Measurements from ENCODE around the gene COL5A1.

COL5A1 gene

GRCh38 chr9:134826336-134827285 is 185.0 kb downstream of the COL5A1 start:
- no peak for DNase-seq

GRCh38 chr9:134827559-134827958 is 186.0 kb downstream of the COL5A1 start:
- no peak for DNase-seq

- DNase-seq = no peak
Measured at GRCh38 chr9:134827993-134828392, 186.4 kb downstream of the COL5A1 start.

GRCh38 chr9:134828892-134829291 is 187.3 kb downstream of the COL5A1 start:
- DNase-seq = no peak

- no peak for DNase-seq
Measured at GRCh38 chr9:134829356-134829937, 187.8 kb downstream of the COL5A1 start.

GRCh38 chr9:134830126-134830525 is 188.5 kb downstream of the COL5A1 start:
- DNase-seq = no peak

- no peak for DNase-seq
Measured at GRCh38 chr9:134830926-134831720, 189.5 kb downstream of the COL5A1 start.

- DNase-seq = no peak
Measured at GRCh38 chr9:134832471-134832870, 190.9 kb downstream of the COL5A1 start.

- DNase-seq = no peak
Measured at GRCh38 chr9:134833294-134833880, 191.8 kb downstream of the COL5A1 start.

- DNase-seq = no peak
Measured at GRCh38 chr9:134834217-134834956, 192.8 kb downstream of the COL5A1 start.

GRCh38 chr9:134834957-134835419 is 193.4 kb downstream of the COL5A1 start:
- no peak for DNase-seq

- DNase-seq = no peak
Measured at GRCh38 chr9:134835448-134835847, 193.8 kb downstream of the COL5A1 start.

- DNase-seq = no peak
Measured at GRCh38 chr9:134835987-134836386, 194.4 kb downstream of the COL5A1 start.

GRCh38 chr9:134836406-134836970 is 194.9 kb downstream of the COL5A1 start:
- DNase-seq = no peak

GRCh38 chr9:134837529-134837928 is 195.9 kb downstream of the COL5A1 start:
- DNase-seq = no peak

GRCh38 chr9:134838651-134839454 is 197.2 kb downstream of the COL5A1 start:
- no peak for DNase-seq

GRCh38 chr9:134839455-134840125 is 198.0 kb downstream of the COL5A1 start:
- peak; percentile 67 for DNase-seq

GRCh38 chr9:134840511-134840910 is 198.9 kb downstream of the COL5A1 start:
- no peak for DNase-seq

GRCh38 chr9:134841180-134841904 is 199.7 kb downstream of the COL5A1 start:
- DNase-seq = no peak

- no peak for DNase-seq
Measured at GRCh38 chr9:134842321-134842720, 200.7 kb downstream of the COL5A1 start.
